Measurements from ENCODE around the gene TET2. TPM values are rescaled to one million over a fixed set of nuclear protein-coding genes. Genes with fewer than 3 reads are reported as not detected.

The TET2 gene
- total RNA-seq, 1 donor from 2014 or later: 38.7 TPM

DNA sequence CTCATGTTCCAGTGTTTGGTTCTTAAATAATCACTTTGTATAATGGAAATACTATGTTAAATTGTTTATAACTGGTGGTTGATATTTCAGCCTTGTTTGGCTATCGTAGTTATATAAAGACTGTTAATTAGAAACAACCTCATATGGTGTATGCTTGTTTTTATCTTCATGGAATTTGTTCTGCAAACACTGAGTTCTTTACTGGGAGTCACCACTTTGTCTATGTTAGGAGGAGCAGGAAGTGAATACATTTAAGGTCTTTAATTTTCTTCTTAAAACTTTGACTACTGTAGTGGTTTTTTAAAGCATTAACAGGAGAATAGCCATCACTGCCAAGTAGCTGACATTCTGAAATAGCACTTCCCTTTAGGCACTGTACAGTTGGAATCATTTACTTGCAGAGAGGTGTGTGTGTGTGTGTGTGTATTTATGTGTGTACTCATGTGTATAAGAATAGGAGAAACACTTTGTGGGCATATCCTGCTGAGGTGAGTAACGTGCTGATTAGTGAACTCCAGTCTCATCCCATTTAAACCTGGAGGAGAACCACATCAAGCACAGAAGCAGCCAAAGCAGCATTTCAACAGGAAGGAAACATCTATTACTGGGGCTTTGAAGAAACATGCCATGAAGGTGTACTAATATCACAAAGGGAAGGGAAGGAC is 37.8 kb downstream of the TET2 start:
- DNase-seq: no peak

DNA sequence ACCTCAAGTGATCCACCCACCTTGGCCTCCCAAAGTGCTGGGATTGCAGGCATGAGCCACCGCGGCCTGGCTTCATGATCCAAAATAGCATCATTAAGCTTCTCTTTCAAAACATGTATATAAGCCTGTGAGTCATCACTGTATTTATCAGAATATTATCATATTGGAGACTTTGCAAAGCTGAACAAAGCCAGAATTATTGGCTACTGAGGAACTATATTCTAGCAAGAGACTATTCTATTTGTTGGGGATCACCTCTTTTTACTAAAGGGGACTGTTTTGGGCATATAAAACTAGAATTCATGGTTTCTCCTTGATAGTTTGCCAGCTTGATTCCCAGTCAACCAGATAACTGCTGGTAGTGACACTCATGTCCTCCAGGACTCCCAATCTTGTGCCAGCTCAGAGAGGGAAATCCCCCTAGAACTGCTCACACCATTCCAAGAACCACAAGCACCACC is 40.1 kb downstream of the TET2 start:
- DNase-seq: no peak

DNA sequence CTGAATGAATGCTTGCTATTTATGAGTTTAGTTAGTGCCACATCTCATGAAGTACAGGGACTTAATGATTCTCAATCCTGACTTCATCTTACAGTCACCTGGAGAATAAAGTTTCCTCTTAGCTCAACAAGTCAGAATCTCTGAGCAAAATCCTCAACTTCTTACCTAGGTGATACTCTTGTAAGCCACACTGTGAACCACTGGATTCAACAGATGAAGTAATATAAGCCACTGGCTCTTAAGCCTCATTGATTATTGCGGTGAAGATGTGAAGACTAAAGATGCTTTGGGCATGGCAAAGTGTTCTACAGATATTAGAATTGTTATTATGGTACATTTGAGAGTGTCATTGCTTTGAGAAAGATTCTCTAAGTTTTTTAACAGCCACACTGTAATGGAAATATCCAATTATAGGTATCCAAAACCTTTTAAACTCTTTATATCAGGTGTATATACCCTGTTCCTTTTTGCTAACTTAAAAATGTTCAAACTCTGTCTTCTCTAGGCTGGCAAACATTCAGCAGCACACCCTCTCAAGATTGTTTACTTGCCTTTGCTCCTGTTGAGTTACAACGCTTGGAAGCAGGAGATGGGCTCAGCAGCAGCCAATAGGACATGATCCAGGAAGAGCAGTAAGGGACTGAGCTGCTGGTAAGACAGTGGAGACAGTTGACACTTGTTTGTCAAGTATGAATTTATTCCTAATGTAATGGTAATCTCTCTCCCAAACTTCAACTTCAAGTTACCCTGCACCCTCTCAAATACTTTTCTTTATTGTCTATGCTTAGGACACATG is 43.4 kb downstream of the TET2 start:
- no peak for DNase-seq

DNA sequence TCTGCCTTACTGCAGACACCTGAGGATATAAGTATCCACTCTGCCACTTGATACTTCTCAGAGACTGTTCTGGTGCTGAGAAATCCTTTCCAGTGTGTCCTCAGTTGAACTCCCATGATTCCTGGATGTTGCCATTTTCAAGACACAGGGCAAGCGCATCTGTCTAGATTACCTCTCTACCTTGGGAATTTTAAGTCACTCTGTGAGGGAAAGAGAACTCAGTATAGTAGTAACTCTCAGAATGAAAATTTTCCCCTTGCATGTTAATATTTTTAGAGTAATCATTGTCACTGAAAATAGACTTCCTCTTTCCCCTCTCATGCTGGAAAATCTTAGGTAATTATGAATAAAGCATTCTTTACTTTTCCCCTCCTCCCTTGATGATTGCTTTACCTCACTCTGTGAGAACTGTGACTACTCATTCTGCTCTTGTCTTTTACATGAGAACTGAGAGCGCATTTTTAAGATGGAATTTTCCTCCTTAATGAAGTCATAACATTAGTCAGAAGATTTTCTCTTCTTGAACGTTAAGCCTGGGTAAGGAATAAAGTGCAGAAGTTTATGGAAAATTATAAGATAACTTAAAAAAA is 45.0 kb downstream of the TET2 start:
- no peak for DNase-seq

DNA sequence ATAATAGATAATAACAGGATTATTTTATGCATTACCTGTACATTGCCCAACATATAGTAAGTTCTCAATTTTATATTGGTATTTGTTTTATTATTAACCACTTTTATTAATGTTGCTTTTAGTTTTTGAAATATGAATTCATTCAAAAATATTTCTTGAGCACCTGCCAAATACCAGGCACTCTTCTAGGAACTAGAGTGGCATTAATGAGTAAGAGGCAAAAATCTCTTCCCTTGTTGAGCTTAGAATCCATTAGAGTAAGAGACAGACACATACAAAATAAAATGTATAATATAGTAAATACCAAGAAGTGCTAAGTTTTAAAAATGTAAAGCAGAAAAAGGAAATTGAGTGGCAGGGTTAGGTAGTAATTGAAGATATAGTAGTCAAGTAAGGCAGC is 45.8 kb downstream of the TET2 start:
- no peak for DNase-seq

DNA sequence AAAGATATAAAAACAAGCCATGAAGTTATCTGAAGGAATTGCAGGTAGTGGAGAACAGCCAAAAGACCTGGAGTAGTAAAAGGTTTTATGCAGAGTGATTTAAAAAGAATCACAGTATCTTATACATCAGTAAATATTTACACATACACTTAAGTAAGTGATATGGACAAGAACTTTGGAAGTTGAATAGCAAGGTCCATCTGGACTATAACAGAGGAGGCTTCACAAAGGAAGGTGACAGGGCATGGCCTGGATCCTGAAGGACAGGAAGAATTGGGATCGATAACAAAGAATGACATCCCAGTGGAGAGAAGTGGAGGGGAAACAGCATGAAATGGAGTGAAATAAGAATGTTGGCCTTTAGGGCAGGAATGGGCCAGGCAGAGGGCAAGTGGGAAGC is 46.2 kb downstream of the TET2 start:
- no peak for DNase-seq

DNA sequence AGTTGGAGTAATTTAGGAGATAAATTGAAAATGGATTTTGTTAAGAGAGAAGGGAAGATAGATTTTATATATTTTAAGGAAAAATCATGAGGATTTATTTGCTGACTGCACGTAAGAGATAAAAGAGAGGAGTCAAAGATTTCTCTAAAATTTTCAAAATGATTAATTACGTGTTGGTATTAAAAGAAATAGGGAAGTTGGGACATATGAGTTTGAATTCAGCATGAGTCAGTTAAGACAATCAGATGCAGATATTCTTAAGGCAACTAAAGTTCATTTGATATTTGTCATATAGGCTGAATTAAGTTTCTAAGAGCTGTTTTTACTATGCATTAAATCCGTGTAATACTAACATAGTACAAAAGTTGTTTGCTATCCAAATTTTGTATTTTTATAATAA is 46.9 kb downstream of the TET2 start:
- no peak for DNase-seq

DNA sequence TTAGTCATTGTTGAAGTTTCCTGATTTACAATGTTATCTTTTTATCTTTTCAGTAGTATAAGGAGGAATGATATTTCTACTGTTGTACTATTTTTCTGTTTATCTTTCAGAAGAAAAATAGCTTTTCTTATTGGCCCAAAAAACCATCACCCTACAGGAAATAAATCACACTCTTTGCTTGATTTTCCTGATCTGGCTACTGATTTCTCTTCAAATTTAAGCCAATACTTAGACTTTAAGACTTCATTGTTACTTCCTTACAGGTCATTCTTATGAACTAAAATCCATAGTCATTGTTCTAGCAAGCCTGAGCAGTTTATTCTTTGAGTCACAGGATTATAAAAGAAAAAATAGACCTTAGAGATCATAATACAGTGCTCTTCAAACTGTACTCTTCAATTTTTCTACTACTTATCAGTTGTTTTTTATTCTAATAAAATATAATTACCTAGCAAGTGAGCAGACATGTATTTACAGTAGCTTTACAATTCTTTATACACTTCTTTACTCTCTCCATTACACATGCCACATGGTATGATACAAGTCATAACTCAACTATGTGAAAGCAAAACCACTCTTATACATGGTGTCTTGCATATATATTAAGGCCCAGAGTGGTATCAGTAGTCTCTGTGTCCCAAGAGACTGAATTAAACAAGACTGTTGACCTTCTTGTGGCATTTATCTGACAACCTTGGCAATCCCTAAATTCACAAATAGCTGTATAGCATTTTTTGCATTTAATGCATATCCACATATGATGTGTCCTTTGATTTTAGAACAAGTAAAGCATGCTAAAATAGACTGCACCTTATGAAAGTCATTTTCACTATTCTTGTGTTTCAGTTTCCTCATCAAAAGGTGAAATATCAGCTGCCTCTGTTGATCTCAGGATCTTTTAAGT is 47.9 kb downstream of the TET2 start:
- no peak for DNase-seq

DNA sequence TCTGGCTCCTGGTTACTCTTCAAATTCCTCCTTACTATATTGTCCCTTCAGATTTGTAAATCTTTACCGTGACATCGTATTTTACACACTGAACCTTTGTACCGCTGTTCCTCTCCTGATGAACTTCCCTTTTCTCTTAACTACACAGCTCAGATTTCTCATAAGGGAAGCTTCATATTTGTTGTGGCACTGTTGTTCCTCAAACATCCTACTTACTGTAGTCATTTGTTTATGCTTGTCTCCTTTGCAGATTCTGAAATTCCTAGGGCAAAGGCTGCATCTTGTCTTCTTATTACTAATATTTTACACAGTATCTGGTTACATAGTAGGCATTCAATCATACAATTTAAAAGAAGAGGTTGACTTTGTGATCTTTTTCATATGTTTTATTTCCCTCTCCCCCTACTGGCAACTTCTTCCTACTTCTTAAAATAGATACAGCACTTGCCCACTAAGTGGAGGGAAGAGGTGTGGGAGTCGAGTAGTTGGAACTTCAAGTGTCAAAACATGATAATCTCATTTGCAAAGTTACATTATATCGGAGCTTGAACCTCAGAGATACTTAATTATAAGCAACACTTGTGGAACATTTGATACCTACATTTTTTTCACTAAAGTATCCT is 50.0 kb downstream of the TET2 start:
- no peak for DNase-seq

DNA sequence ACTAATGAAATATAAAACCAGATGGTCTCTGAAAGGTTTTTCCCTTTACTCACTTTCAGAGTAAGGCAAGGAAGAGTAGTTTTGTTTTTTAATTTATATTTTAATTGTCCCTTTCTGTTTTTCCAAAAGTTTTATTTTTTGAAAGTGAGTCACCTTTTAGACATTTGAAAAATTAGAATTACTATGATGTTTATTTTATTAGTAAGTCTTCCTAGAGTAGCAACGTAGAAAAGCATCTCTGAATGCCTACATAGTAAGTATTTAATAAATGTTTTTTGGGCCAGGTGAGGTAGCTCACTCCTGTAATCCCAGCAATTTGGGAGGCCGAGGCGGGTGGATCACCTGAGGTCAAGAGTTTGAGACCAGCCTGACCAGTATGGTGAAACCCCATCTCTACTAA is 51.1 kb downstream of the TET2 start:
- no peak for DNase-seq

DNA sequence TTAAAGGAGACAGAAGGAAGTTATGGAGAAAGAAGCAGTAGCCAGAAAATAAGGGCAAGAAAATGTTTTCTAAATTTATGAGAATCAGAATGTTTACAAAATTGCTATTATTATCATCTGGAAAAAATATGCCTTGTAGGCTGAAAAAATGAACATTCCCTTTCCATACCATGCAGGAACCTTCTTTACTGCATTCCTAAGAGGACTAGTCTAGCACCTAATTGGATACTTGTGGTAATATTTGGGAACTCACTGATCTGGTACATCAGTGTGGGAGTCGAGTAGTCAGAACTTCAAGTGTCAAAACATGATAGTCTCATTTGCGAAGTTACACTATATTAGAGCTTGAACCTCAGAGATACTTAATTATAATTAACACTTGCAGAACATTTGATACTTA is 51.9 kb downstream of the TET2 start:
- DNase-seq: no peak

DNA sequence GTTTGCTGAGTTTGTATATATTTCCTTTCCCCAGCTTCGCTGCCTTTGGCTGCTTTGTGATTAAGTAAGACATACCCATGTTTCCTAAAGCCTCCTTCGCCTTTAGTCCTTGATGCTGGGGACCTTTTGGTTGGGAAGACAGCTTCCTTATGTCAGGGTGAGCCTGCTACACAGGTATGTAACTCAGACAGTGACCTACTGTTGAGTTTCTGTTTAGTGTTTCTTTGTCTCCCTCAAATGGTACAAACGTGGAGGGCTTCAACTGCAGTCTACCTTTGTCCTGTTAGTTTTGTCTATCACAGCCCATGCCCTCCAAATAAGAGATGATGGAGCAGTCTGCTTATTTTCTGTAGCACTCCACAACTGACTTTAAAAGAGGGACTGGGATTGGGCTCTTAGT is 59.5 kb downstream of the TET2 start:
- no peak for DNase-seq

DNA sequence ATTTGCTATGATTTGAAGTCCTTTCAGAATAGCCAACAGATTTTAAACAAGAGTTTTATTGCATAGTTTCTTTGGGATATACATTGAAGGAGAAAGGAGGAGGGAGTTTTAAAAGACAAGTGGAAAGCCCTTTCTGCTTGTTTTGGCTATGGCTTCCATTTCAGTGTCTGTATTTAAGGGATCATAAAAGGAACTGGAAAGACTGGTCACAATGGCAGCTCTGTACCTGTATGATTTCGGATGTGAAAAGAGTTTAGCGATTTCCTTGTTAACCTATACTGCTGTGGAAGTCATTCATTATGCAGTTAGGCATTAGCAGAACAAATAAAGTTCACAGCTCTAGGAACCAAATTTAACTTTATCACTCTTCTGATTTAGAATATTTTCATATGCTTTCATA is 60.7 kb downstream of the TET2 start:
- no peak for DNase-seq

DNA sequence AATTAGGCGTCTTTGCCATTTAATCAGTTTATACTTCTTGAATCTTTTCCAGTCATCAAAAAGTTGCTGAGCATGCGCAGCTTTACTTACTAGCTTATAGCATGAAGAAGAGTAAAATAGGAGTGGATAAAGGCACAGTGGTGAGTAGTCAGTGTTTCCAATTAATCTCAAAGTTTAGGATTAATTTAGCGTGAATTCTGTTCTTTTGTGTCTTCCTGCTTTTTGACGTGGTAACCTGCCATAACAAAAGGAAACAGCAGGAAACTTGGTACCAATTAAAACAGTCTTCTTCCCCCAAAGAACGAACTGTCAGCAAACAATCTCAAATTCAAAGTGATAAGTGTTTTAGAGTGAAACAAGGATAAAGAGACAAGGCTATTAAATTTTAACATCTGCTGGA is 61.9 kb downstream of the TET2 start:
- DNase-seq: no peak

DNA sequence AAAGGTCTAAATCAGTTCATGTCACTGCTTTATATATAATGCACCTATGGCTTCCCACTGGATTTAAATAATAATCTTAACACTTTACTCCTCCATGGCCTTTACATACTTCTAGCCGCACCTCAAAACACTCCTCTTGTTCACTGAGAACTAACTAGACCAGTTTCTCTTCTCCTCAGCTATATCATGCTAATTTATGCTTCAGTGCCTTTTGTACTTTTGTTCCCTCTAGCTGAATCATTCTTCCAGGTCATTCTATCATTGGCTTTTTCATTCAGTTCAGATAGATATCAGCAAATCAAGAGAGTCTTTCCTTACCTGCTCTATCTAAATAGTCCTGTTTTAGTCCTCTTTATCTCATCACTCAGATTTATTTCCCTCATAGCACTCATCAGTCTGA is 64.2 kb downstream of the TET2 start:
- DNase-seq: no peak

DNA sequence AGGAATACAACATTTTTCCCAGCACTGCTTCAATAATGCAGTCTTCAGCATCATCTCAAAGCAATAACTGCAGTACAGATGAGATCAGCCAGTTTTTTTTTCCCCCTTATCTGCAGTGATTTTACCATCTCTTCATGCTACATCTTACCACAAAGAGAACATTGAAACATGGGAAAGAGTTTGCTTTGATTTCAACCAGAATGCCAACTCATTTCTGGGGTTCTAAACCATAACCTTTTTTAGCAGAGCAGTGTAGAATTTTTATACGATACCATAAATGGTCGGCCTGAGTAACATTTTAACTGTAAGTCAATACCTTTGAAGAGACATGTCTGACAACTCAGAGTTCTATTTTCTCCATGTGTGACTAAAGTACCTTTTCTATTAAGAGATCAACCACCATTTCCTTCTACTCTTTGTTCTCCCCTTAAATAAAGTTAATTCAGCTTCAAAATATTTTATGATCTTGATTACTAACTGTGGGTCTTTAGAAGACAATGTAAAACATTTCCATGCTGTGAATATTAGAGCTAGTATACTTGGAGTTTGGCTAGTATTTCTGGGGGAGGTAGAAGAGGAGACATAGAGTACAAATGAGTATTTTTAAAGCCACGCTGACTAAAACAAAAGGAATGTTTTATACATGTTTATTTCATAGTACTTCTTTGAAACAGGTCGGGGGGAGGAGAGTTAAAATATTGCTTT is 69.1 kb downstream of the TET2 start:
- no peak for DNase-seq

DNA sequence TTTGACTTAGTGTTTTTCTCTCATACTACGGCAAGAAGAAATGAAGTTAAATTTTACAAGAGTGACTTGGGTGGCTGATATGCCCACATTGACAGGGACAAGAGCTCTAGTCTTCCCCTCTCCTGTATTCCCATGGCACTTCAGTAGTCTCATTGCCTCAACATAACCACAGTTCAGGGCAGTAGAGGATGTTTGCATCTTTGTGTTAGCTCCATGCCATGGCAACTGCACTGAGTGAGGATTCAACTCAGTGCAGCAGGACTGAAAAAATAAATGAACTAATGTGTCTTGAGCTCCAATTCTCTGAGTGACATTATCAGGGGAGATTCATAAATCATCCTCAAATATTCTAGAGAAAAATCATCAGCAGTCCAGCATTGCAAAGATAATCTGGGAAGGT is 78.8 kb downstream of the TET2 start:
- no peak for DNase-seq

DNA sequence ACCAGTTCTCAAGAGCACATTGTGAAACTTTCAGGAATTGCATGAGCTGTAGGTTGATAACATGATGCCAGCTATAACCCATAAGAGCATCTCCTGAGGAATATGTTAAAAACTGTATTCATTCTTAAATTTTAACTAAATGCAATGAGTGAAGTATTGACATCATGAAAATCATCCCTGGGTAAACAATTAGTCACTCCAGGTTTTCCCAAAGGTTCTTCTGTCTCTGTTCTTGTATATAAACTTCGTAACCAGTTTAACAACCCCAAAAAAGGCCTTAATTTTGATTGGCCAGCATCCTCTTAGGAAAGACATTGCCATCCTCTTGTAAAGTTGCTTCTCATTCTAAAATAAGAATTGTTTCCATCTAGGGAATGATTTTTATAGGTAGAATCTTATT is 80.4 kb downstream of the TET2 start:
- DNase-seq: no peak

DNA sequence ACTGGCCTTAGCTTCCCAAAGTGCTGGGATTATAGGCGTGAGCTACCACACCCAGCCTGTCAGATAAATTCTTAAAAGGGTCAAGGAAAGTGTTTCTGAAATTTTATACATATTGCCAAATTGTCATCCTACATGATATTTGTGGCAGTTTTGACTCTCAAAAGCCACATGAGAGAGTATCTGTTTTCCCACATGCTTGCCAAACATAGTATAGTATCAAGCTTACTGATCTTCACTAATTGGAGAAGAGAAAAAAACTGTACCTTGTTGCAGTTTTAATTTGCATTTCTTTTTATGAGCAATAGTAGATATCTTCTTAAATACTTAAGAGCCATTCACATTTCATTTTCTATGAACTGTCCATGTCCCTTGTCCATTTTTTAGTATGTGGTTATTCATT is 83.6 kb downstream of the TET2 start:
- DNase-seq: no peak

DNA sequence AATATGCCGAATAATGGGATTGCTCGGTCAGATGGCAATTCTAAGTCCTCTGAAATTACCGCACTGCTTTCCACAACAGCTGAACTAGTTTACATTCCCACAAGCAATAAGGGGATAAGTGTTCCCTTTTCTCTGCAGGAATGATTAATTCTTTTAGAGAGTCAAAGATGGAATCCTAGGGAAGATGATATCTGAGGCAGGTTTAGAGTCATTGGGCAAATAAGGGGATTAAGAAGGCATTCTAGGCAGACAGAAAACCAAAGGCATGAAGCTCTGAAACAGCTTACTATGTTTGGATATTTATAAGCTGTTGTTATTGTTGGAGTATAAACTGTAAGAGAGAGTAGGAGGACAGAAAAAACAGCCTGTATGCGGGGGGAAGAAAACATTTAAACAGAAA is 85.7 kb downstream of the TET2 start:
- DNase-seq: no peak

DNA sequence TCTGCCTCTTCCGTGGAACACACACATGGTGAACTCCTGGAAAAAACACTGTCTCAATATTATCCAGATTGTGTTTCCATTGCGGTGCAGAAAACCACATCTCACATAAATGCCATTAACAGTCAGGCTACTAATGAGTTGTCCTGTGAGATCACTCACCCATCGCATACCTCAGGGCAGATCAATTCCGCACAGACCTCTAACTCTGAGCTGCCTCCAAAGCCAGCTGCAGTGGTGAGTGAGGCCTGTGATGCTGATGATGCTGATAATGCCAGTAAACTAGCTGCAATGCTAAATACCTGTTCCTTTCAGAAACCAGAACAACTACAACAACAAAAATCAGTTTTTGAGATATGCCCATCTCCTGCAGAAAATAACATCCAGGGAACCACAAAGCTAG is 87.9 kb downstream of the TET2 start:
- DNase-seq: no peak

All from skin of body (tissue), 2 donors.